ENCODE results near the gene EGLN1. TPM values are rescaled to one million over a fixed set of nuclear protein-coding genes. Genes with fewer than 3 reads are reported as not detected.

The EGLN1 gene
- polyA plus RNA-seq, 1 of the 3 experiments (the other 2 are of a cell fraction), result 10.7 TPM

DNA sequence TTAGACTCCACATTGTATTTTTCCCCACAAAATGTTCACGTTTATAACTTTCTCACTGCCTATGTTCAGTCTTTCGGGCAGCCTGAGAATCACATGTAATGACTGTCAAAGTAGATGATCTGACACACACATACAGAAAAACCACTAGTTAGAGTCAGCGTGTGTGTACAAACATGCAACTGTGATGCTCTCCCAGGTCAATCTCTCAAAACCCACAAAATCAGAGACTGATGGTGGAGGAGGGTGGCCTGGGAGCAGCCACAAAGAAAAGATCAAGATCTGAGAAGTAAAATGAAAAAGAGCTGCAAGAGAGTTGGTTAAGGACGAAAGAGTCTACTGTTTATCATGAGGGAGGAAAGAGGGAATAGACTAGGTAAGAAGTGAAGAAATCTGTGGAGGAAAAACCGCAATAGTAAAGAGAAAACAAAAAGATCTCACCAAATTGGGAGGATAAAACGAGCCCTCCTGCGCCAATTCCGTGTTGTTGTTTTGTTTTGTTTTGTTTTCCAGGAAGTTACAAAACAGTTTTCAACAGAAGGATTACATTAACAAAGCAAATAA, 2.3 kb downstream of the EGLN1 start (continued):
- TF ChIP-seq, protein P1, sequence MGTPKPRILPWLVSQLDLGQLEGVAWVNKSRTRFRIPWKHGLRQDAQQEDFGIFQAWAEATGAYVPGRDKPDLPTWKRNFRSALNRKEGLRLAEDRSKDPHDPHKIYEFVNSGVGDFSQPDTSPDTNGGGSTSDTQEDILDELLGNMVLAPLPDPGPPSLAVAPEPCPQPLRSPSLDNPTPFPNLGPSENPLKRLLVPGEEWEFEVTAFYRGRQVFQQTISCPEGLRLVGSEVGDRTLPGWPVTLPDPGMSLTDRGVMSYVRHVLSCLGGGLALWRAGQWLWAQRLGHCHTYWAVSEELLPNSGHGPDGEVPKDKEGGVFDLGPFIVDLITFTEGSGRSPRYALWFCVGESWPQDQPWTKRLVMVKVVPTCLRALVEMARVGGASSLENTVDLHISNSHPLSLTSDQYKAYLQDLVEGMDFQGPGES (IDR thresholded peaks at IDR 0.05; ENCODE audit: low read depth, low read length), result no peak
- TF ChIP-seq GATA2 (CRISPR knock-in tag; IDR thresholded peaks at IDR 0.05) (no peak), GABPA (IDR thresholded peaks at IDR 0.05; ENCODE audit: low read depth) (no peak)
- TF ChIP-seq, protein P2, sequence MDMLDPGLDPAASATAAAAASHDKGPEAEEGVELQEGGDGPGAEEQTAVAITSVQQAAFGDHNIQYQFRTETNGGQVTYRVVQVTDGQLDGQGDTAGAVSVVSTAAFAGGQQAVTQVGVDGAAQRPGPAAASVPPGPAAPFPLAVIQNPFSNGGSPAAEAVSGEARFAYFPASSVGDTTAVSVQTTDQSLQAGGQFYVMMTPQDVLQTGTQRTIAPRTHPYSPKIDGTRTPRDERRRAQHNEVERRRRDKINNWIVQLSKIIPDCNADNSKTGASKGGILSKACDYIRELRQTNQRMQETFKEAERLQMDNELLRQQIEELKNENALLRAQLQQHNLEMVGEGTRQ (IDR thresholded peaks at IDR 0.05; ENCODE audit: borderline replicate concordance, low read depth, low read length), result no peak

DNA sequence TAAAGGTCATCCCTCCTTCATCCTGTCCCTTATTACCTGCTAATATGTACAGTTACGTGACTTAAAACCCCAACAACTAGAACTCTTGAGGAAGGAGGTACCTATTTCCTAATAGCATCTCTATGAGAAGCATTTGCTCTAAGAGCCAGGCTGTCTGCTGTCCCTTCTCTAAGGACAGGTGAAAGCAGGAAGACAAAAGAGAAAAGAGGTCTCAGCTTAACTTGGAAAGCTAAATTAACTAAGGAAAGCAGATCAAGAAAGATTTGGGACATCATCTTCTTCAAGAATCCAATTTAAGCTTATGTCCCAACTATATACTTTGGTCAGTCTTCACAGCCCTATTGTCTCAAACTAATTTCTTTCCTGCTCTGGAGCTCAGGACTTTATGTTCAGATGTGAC, 2.9 kb downstream of the EGLN1 start:
- H3K9ac ChIP-seq, result peak overlapping the region; percentile 83
- POLR2A ChIA-PET, result no interaction called here

DNA sequence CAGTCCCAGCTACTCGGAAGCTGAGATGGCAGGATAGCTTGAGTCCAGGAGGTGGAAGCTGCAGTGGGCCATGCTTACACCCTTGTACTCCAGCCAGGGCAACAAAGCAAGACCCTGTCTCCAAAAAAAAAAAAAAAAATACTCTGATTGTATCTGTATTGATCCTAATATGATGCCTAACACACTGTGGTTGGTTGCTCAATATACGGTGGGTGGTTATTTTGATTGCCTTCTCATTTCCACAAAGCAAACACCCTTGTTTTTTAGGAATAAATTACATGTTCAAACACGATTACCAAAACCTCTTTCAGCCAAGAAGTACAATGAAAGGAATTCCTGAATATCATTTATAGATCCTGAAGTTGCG, 3.4 kb downstream of the EGLN1 start:
- no peak overlapping the region for H3K27ac ChIP-seq (ENCODE audit: low read depth in 2 of 2, low read length in 1 of 2)
- no peaks in the 10 kb centered on the region for H3K27me3 ChIP-seq (ENCODE audit: insufficient read depth)
- 57% methylated on average over 4 of the region's 4 CpGs for WGBS (ENCODE audit: low lambda C conversion rate)
- peaks cover 55% of the 10 kb centered on the region for H4K20me1 ChIP-seq (ENCODE audit: insufficient read depth)
- ChIA-PET CTCF (interaction anchor here (1.1 kb wide), 1 partner anchor 61 kb away, joined by 6 read pairs; no protein-coding TSS in a partner anchor), POLR2A (no interaction called here)
- no peaks in the 10 kb centered on the region for H3K9me3 ChIP-seq
- H3F3A ChIP-seq (replicated peaks; ENCODE audit: insufficient read depth), result peaks cover 6% of the 10 kb centered on the region
- no peaks in the 10 kb centered on the region for H3K36me3 ChIP-seq (replicated peaks in 1 of 2; ENCODE audit: control insufficient read depth in 1 of 2, insufficient read depth in 2 of 2, low read length in 1 of 2)
- peak overlapping the region; percentile 83; the same call in 1 of the 2 replicates for H3K9ac ChIP-seq
- no peak for DNase-seq
- TF ChIP-seq, protein P3, sequence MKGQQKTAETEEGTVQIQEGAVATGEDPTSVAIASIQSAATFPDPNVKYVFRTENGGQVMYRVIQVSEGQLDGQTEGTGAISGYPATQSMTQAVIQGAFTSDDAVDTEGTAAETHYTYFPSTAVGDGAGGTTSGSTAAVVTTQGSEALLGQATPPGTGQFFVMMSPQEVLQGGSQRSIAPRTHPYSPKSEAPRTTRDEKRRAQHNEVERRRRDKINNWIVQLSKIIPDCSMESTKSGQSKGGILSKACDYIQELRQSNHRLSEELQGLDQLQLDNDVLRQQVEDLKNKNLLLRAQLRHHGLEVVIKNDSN (IDR thresholded peaks at IDR 0.05; ENCODE audit: borderline replicate concordance, low read depth), result no peak
- no peak for TF ChIP-seq GABPA (IDR thresholded peaks at IDR 0.05; ENCODE audit: low read depth)
- TF ChIP-seq, protein P4, sequence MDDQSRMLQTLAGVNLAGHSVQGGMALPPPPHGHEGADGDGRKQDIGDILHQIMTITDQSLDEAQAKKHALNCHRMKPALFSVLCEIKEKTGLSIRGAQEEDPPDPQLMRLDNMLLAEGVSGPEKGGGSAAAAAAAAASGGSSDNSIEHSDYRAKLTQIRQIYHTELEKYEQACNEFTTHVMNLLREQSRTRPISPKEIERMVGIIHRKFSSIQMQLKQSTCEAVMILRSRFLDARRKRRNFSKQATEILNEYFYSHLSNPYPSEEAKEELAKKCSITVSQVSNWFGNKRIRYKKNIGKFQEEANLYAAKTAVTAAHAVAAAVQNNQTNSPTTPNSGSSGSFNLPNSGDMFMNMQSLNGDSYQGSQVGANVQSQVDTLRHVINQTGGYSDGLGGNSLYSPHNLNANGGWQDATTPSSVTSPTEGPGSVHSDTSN (IDR thresholded peaks at IDR 0.05), result no peak
- no peak for TF ChIP-seq MXI1 (IDR thresholded peaks at IDR 0.05; ENCODE audit: low read depth, low read length)
- TF ChIP-seq, protein P5, sequence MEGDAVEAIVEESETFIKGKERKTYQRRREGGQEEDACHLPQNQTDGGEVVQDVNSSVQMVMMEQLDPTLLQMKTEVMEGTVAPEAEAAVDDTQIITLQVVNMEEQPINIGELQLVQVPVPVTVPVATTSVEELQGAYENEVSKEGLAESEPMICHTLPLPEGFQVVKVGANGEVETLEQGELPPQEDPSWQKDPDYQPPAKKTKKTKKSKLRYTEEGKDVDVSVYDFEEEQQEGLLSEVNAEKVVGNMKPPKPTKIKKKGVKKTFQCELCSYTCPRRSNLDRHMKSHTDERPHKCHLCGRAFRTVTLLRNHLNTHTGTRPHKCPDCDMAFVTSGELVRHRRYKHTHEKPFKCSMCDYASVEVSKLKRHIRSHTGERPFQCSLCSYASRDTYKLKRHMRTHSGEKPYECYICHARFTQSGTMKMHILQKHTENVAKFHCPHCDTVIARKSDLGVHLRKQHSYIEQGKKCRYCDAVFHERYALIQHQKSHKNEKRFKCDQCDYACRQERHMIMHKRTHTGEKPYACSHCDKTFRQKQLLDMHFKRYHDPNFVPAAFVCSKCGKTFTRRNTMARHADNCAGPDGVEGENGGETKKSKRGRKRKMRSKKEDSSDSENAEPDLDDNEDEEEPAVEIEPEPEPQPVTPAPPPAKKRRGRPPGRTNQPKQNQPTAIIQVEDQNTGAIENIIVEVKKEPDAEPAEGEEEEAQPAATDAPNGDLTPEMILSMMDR (IDR thresholded peaks at IDR 0.05), result no peak
- no peak for TF ChIP-seq EZH2phosphoT487 (IDR thresholded peaks at IDR 0.05; ENCODE audit: borderline replicate concordance, low read depth)
- TF ChIP-seq POLR2AphosphoS5 (IDR thresholded peaks at IDR 0.05; ENCODE audit: low read depth, low read length), result no peak
- TF ChIP-seq MEF2A (IDR thresholded peaks at IDR 0.05; ENCODE audit: borderline replicate concordance, low read depth), result no peak
- no peak for TF ChIP-seq TEAD4 (IDR thresholded peaks at IDR 0.05; ENCODE audit: borderline replicate concordance, insufficient read depth)
- TF ChIP-seq YY1 (IDR thresholded peaks at IDR 0.05; ENCODE audit: low read depth), result no peak
- no peak for TF ChIP-seq NFIC (IDR thresholded peaks at IDR 0.05; ENCODE audit: borderline replicate concordance)
- peaks cover 79% of the 10 kb centered on the region for H3K79me2 ChIP-seq (ENCODE audit: insufficient read depth)
- no peak overlapping the region for H2AFZ ChIP-seq (ENCODE audit: low read depth)
- peak overlapping the region; percentile 80 for H3K4me2 ChIP-seq
- H3K4me3 ChIP-seq (ENCODE audit: low read depth in 2 of 2, low read length in 1 of 2), result peak overlapping the region; percentile 80 to 95; a peak in 3 of 4 replicates
- peaks cover 13 to 33% of the 10 kb centered on the region in 2 experiments for H3K4me1 ChIP-seq (ENCODE audit: control insufficient read depth in 1 of 2, insufficient read depth in 2 of 2, low read depth in 1 of 2, low read length in 1 of 2)
- no peaks in the 10 kb centered on the region for H3K9me2 ChIP-seq

More for the DNA sequence above, 2.9 kb downstream of the EGLN1 start:
- H3K4me2 ChIP-seq, result peak overlapping the region; percentile 80
- H4K20me1 ChIP-seq (ENCODE audit: insufficient read depth), result peaks cover 55% of the 10 kb centered on the region
- no peaks in the 10 kb centered on the region for H3K9me3 ChIP-seq
- H3K9me2 ChIP-seq, result no peaks in the 10 kb centered on the region
- TF ChIP-seq, protein P1 (IDR thresholded peaks at IDR 0.05; ENCODE audit: low read depth, low read length), result no peak
- TF ChIP-seq RAD21 (IDR thresholded peaks at IDR 0.05; ENCODE audit: low read length), result no peak
- no peak for TF ChIP-seq CHD2 (IDR thresholded peaks at IDR 0.05; ENCODE audit: low read length, partially characterized antibody)
- no peak for TF ChIP-seq FOXM1 (IDR thresholded peaks at IDR 0.05; ENCODE audit: low read depth)
- TF ChIP-seq FOSL2 (IDR thresholded peaks at IDR 0.05; ENCODE audit: borderline replicate concordance, low read depth), result no peak
- TF ChIP-seq JUND (IDR thresholded peaks at IDR 0.05), result no peak
- no peak for TF ChIP-seq FOXJ3 (CRISPR knock-in tag; IDR thresholded peaks at IDR 0.05)
- DNase-seq, result no peak
- CTCF ChIA-PET, result interaction anchor here (1.1 kb wide), 1 partner anchor 61 kb away, joined by 6 read pairs; no protein-coding TSS in a partner anchor
- H2AFZ ChIP-seq (ENCODE audit: low read depth), result no peak overlapping the region
- H3K4me1 ChIP-seq (ENCODE audit: control insufficient read depth in 1 of 2, insufficient read depth in 2 of 2, low read depth in 1 of 2, low read length in 1 of 2), result peaks cover 13 to 33% of the 10 kb centered on the region in 2 experiments
- 57% methylated on average over 1 of the region's 1 CpG for WGBS (ENCODE audit: low lambda C conversion rate)
- H3F3A ChIP-seq (replicated peaks; ENCODE audit: insufficient read depth), result peaks cover 8% of the 10 kb centered on the region
- H3K4me3 ChIP-seq (ENCODE audit: low read depth in 2 of 2, low read length in 1 of 2), result peak overlapping the region; percentile 80 to 95
- no peaks in the 10 kb centered on the region for H3K36me3 ChIP-seq (replicated peaks in 1 of 2; ENCODE audit: control insufficient read depth in 1 of 2, insufficient read depth in 2 of 2, low read length in 1 of 2)
- H3K79me2 ChIP-seq (ENCODE audit: insufficient read depth), result peaks cover 75% of the 10 kb centered on the region
- H3K27me3 ChIP-seq (ENCODE audit: insufficient read depth), result no peaks in the 10 kb centered on the region
- H3K27ac ChIP-seq (ENCODE audit: low read depth in 2 of 2, low read length in 1 of 2), result no peak overlapping the region; a peak in 1 of 4 replicates

All from SK-N-SH (cell line).